H4 (cell line): Measurements from ENCODE around the gene ERF. TPM values are rescaled to one million over a fixed set of nuclear protein-coding genes. Genes with fewer than 3 reads are reported as not detected.

Experiments
- DNase-seq: peaks from one replicate; pipeline ENCODE4 v3.0.0-alpha.2; 2015; ENCODE audit warnings: low spot score
- total RNA-seq: library from RNA; depleted of rRNA; stranded (reverse); fragments of >200 nt; shearing (Covaris generic); gene quantifications from 2 replicates; pipeline ENCODE4 v1.2.3, GENCODE V29; 2014

The ERF gene
- total RNA-seq, 1 experiment from 2014 or later, result 31.1 TPM

DNA sequence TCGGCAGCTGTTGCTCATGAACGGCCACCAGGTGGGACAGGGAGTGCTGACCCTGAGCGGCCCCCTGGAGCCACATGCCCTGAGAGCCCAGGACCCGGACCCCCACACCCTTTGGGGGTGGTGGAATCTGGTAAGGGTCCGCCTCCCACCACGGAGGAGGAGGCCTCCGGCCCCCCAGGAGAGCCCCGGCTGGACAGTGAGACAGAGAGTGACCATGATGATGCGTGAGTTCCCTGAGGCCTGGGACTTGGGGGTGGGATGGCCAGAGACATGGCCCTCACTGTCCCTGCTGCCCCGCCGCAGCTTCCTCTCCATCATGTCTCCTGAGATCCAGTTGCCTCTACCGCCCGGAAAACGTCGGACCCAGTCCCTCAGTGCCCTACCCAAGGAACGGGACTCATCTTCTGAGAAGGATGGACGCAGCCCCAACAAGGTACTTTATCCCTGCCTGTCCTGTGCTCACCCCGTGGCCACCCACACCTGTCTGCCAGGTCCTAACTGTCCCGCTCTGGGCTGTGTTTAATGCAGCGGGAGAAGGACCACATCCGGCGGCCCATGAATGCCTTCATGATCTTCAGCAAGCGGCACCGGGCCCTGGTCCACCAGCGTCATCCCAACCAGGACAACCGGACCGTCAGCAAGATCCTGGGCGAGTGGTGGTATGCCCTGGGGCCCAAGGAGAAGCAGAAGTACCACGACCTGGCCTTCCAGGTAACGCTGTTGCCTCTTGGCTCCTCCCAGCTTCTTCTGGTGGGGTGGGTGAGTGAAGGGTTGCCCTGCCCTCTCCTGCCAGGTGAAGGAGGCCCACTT, 32.3 kb upstream of the ERF start:
- no peak for DNase-seq

DNA sequence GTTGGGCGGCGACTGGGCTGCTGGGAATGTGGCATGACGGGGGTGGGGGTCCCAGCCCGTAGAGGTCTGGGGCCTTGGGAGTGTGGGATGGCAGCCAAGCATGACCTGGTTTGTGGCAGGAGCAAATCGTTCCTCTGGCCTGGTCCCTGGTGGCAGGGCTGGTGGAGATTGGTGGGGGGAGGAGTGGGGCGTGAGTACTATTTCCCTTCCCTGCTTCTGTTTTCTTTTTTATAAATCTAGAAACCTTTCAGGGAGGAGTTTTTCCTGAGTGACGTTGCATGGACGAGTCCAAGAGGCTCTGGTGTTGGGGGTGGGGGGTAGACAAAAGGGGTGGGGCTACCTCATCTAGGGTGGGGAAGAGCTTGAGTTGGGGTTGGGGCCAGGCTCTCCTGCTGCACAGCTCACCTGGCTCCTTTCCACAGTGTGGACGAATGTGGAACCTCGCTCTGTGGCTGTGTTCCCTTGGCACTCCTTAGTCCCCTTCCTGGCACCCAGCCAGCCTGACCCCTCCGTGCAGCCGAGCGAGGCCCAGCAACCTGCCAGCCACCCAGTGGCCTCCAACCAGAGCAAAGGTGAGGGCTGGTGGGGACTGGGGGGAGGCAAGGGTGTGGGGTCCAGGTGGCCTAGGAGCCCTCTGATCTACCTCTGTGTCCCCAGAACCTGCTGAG, 31.6 kb upstream of the ERF start:
- no peak for DNase-seq

- DNase-seq, result no peak
Observed at GRCh38 chr19:42285988-42286348, 31.0 kb upstream of the ERF start.

- no peak for DNase-seq
Observed at GRCh38 chr19:42285541-42285941, 30.6 kb upstream of the ERF start.

- no peak for DNase-seq
Observed at GRCh38 chr19:42284591-42285341, 29.8 kb upstream of the ERF start.

- DNase-seq, result peak; percentile 65
Observed at GRCh38 chr19:42284066-42284501, 29.2 kb upstream of the ERF start.

- DNase-seq, result peak; percentile 78
Observed at GRCh38 chr19:42283188-42284065, 28.5 kb upstream of the ERF start.

GRCh38 chr19:42282819-42283187, 27.9 kb upstream of the ERF start:
- DNase-seq, result no peak

GRCh38 chr19:42281827-42282762, 27.2 kb upstream of the ERF start:
- DNase-seq, result peak; percentile 77

DNA sequence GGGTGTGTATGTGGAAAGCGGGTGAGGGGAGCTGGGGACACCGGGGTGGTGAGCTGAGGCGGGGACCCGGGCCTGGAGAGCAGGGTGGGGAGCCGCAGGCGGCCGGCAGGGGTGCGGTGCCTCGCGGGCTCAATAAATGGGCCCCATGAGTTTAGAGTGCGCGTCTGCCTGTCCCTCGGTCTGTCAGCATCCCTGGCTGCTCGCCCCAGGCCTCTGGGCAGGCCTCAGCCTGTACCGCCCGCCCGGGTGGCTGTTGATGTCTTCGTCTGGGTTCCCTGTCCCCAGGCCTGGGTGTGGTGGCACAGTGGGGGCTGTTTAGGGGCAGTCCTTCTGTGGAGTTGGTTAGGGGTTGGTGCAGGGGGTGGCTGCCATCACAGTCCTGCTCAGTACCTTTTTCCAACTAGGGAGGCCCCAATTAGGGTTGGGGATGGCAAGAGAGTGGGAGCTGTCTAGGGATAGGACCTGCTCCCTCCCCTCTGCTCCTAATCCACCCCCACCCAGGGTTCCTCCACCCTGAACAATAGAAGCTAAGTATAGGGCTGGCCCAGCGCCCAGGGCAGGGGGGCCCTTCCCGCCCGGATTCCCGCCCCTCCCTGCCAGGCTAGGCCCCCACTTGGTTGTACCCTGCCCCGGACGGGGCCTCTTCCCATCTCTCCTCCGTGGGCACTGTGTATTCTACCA, 26.4 kb upstream of the ERF start:
- DNase-seq, result peak; percentile 57

GRCh38 chr19:42280815-42281145, 25.9 kb upstream of the ERF start:
- DNase-seq, result peak; percentile 45

- peak; percentile 92 for DNase-seq
Observed at GRCh38 chr19:42279902-42280814, 25.2 kb upstream of the ERF start.

- no peak for DNase-seq
Observed at GRCh38 chr19:42279155-42279901, 24.4 kb upstream of the ERF start.

DNA sequence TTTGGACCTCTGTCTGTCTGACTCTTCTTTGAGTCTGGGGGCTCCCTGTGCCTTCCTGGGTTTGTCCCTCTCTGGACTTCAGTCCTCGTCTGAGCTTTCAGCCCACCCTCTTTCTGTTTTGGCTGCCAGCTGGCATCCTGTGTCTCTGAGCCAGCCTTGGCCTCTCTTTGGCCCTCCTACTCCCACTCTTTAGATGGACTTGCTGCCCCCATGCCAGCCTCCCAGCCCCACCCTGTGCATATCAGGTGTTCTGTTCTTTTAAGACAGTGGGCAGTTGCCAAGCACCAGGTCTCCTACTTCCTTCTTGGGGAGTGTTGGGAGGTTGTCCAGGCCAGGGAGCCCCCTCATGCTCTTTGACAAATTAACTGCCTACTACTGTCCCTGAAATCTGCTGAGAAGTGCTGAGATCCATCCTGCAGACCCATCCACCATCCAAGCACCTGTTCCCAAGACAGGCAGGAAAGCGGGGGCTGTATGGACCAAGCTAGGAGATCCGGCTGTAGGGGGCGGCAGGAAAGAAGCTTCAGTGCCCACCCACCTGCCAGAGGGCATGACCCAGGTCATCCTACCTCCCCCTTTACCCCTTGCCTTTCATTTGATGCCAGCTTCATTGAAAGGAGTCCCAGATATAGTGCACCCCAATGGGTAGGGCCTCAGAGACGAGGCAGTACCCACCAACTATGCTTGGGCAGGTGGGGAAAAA, 23.7 kb upstream of the ERF start:
- no peak for DNase-seq

DNA sequence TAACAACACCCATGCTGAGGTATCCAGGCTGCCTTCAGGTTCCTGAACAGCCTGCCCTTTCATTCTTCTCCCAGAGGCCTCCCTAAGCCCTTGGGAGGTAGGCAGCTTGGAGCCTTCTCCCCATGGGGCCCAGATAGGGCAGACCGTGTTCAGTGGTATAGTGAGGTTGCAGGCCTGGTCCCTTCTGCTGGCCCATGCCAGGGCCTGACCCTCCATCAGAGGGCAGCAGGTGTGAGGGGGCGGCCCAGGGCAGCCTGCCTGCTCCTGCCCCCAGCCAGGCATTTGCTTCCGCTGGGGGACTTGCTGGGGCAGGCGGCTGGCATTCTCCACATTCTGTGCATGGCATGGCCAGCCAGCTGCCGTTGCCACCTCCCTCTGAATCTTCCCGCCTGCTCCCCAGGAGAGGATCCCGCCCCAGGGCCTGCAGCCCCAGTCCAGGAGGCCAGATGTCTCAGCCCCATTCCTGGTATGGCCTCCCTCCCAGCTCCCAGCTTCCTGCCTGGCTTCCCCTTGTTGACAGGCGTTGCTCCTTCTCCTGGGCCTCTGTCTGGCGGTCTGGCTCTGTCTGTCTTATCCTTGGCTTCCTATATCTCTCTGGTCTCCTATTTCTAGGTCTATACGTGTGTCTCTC, 23.0 kb upstream of the ERF start:
- DNase-seq, result no peak

- no peak for DNase-seq
Observed at GRCh38 chr19:42276821-42277220, 21.9 kb upstream of the ERF start.

GRCh38 chr19:42276284-42276683, 21.4 kb upstream of the ERF start:
- no peak for DNase-seq
